ENCODE measurements around the gene ATP5MC3.

Gene ATP5MC3

DNA sequence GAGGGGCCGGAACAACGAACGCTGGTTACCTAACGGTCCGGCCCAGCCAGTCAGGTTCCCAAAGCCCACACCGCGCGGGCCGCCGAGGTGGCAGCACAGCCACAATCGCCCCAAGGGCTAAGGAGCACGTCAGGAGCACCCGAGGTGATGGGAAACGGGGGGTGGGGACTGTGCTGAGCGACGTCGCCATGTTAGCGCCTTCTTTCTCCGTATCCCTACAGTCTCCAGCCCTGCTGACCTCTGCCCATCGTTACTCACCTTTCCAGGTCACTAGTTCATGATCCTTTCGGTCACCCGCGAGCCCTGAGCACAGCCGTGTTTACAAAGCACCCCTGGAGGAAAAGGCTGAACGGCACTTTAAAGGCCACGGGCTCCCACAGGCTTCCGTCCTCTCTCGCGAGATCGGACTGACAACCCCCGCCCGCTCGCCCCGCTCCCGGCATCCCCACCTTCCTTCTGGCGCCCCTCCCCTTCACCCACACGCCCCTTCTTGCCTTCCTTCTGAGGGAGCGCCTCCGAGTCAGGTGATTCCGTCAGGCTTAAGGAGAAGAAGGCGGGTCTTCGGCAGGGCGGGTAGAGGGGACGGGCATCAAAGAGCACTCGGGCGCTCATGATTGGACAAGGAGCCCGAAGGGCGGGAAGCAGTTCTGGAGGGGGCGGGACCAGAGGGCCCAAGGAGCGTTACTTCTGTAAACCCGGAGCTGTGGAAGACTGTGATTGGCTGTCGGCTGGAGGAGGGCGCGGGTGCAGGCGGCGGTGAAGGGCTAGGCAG, 13.5 kb downstream of the ATP5MC3 start, which contains the start of gene ATF2:
ATF2 (minus strand) TSS at position 412 of the 772 bp plus-strand sequence. CDS start 31,760 bp downstream, outside the sequence.
- DNase-seq, result peak; percentile 34 to 99 (median 96)

DNA sequence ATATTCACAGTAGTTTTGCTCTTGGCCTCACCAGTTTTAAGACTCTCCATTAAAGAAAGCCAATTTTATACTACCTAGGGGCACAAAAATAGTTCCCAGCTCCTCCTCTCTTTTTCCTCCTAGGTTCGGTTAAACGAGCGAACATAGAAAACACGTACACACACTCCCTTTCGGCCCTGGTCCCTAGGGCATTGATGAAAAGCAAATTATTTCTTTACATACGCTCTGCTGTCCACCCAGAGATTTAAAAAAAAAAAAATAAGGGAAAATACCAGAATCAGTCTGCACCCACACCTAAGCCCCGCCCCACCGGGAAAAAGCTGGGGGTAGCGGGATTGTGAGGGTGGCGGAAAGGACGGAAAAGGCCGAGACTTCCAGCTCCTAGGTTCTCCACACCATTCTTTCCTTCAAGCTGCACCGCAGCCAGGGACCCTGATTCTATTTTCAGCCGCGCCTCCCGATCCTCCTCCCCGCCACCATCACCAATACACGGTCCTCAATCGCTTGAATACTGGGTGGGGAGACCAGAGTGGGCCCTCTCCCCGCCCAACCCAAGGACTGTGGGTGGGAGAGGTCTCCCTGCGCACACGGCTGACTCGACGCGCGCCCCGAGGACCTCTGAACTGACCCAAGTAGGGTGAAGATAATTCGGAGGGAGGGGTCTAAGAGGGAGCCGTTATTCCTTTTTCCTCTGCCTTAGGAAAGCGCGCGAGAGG, 14.3 kb downstream of the ATP5MC3 start:
- peak in 25 of 56 donors; percentile 16 to 62 (median 43) for DNase-seq

- no peak for DNase-seq
Observed at GRCh38 chr2:175166216-175166824, 15.2 kb downstream of the ATP5MC3 start.

- DNase-seq, result no peak
Observed at GRCh38 chr2:175164235-175164634, 17.3 kb downstream of the ATP5MC3 start.

GRCh38 chr2:175158894-175159293, 22.6 kb downstream of the ATP5MC3 start:
- no peak for DNase-seq

- no peak for DNase-seq
Observed at GRCh38 chr2:175156534-175156933, 25.0 kb downstream of the ATP5MC3 start.

DNA sequence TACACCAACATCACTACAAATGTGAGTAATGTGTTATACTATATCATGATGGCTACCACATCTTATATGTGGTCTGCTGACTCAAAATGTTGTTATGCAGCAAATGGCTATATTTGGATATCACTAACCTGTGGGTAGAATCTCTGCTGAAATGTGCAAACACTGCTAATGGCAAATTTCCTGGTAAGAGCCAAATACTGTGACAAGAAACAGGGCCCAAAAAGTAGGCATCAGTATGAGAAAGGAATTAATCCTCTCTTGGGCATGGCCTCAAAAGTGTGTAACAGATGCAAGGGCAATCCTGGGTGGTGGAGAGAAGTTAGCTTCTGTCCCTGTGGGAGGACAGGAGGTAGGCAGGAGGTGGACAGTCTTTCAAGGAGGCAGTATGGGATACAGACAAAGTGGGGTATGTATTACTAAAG, 26.8 kb downstream of the ATP5MC3 start:
- no peak for DNase-seq

DNA sequence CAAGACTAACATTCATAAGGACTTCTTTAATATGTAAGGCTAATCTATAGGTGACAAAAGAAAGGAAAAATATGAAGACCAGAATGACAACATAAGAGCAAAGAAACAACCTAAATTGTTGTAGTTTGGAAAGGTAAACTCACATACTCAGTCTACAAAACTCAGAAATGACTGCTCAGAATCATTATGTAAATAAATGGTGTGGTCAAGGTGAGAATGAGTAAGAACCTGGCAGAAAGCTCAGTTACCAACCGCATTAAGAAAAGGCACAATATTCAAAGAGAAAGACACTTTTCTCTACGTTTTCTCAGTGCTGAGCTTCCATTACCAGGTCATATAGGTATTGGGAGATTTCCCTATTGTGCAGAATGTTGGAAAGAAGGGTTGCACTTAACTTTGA, 29.3 kb downstream of the ATP5MC3 start:
- no peak for DNase-seq

GRCh38 chr2:175151791-175152190, 29.7 kb downstream of the ATP5MC3 start:
- DNase-seq, result no peak

DNA sequence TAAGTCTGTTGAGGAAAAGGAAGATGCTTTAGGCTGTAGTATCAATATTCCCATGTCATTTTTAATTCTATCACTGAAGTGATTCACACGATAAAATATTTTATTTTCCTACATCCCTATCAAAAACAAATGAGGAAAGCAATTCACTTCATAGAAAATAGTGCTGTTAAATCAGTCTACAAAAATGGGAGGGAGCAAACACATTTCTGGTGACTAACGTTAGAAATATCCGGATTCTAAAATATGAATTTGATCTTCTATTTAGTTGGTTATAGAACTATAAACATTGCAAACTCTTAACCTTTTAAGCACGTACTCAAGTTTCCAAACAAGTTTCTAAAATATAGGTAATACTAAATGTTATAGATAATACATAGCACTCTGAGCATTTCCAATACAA, 34.3 kb downstream of the ATP5MC3 start:
- no peak for DNase-seq

GRCh38 chr2:175143678-175144077, 37.8 kb downstream of the ATP5MC3 start:
- no peak for DNase-seq

GRCh38 chr2:175143191-175143590, 38.3 kb downstream of the ATP5MC3 start:
- DNase-seq, result no peak

GRCh38 chr2:175140332-175140731, 41.2 kb downstream of the ATP5MC3 start:
- DNase-seq, result no peak

- DNase-seq, result no peak
Observed at GRCh38 chr2:175137793-175138192, 43.7 kb downstream of the ATP5MC3 start.

DNA sequence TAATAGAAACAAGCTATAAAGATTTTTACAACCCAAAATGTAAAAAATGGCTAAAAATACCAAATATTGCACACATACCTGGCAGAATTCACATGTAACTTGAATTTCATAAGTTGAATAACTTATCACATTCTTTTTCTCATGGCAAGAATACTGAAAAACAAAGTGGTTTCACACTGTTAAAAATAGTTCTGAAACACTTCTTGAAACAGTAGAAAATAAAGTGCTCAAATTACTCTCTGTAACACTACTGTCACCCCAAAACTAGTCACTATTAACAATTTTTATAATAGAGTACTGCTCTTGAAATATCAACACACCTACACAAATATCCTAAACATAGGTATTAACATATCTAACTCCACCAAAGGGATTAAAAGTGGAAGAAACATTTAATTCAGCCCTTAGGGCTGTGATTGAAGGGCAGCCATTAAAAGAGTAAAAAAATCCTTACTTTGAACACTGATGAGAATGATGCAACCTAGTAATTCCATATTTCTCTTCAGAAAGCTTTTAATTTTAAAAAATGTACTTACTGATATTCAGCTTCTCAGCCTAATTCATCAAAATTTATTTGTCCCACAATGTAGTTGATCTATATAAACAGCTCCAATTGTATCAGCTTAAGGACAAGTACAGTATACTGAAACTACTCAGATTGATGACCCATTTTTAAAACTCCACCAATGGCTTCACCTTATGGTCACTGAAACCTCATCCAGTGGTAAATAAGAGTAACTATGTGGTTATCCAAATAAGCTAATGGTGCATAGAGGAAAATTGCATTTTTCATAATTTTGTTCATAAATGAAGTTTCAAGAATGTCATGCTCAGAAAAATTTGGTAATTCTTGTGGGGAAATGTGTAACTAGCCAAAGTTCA, 44.9 kb downstream of the ATP5MC3 start:
- DNase-seq, result no peak

- no peak for DNase-seq
Observed at GRCh38 chr2:175135862-175136261, 45.6 kb downstream of the ATP5MC3 start.

DNA sequence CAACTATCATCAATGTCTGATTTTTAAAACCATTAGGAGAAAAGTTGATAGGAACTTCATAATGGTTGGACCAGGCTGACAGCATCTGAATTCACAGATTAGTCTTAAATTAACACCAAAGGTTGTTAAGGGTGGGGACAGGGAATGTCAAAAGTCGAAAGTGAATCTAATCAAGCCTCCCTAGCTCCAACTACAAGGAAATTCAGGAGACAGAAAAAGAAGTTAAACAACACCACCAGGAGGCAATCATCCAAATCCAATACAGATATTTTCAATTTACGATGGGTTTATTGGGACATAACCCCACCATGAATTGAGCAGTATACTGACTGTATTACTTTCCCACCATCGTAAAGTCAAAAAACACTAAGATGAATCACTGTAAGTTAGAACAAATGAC, 46.3 kb downstream of the ATP5MC3 start:
- no peak for DNase-seq

DNA sequence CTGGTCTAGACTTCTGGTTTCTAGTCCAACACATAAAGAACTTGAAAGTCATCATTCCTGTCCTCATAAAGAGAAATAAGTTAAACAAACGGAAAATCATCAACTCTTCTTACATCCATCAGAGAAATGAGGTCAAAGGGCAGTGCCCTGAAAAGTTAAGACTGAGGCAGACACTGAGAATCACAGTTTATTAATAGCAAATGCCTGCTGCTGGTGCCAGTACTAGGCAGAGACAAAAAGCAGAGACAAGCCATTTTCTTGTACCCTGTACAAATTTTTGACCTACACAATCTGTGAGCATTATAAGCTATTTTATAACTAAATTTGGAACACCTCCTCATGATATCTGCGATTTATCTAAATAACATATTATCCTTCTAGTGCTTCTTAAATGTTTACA, 50.3 kb downstream of the ATP5MC3 start:
- no peak for DNase-seq

- DNase-seq, result no peak
Observed at GRCh38 chr2:175126661-175127060, 54.8 kb downstream of the ATP5MC3 start.

All from amygdala (tissue), 56 donors.